IPS DF 6.9 (cell line): ENCODE data around the gene RAPGEF1.

ENCODE experiments used
- DNase-seq: peaks from one replicate; pipeline ENCODE4 v3.0.0-alpha.2; 2013; ENCODE audit warnings: low read depth, low spot score
- H3K27ac ChIP-seq: one replicate; pipeline ENCODE4 v1.5.1; 2013; ENCODE audit warnings: low read length, control low read depth
- H3K27me3 ChIP-seq: 2 replicates; pipeline ENCODE4 v1.6.1; 2013; ENCODE audit warnings: mild to moderate bottlenecking, low read length; ENCODE audit not compliant: control insufficient read depth, insufficient read depth
- H3K36me3 ChIP-seq: 2 replicates; pipeline ENCODE4 v1.6.1; 2013; ENCODE audit warnings: low read length; ENCODE audit not compliant: control insufficient read depth, insufficient read depth
- H3K4me1 ChIP-seq: 2 replicates; pipeline ENCODE4 v1.6.1; 2013; ENCODE audit warnings: low read length; ENCODE audit not compliant: control insufficient read depth, insufficient read depth
- H3K4me3 ChIP-seq: 2 replicates; pipeline ENCODE4 v1.5.1; 2013; ENCODE audit warnings: mild to moderate bottlenecking, low read length
- H3K9me3 ChIP-seq: 2 replicates; pipeline ENCODE4 v1.6.1; 2013; ENCODE audit warnings: low read length, inconsistent platforms; ENCODE audit not compliant: control insufficient read depth, insufficient read depth
- WGBS: extraction: QIAGEN DNeasy Blood & Tissue Kit; methylation state at CpG from one replicate; pipeline ENCODE4 v1.1.7; 2013; ENCODE audit warnings: mixed read lengths, missing lambda C conversion rate; ENCODE audit not compliant: insufficient read length, insufficient coverage; 5-methylcytosine and 5-hydroxymethylcytosine counted together

RAPGEF1 gene

GRCh38 chr9:131618071-131618479 lies 121.8 kb downstream of the RAPGEF1 start:
- Histone ChIP-seq H3K27ac (no peak overlapping the region), H3K36me3 (0 out of 2 replicates have a peak, but pooled peaks cover 6% of the 10 kb centered on the region), H3K4me1 (no peaks in the 10 kb centered on the region), H3K4me3 (no peak overlapping the region), H3K9me3 (no peaks in the 10 kb centered on the region), H3K27me3 (no peaks in the 10 kb centered on the region)
- no CpG with 5 or more reads among the region's 2 CpGs for WGBS
- no peak for DNase-seq

DNA sequence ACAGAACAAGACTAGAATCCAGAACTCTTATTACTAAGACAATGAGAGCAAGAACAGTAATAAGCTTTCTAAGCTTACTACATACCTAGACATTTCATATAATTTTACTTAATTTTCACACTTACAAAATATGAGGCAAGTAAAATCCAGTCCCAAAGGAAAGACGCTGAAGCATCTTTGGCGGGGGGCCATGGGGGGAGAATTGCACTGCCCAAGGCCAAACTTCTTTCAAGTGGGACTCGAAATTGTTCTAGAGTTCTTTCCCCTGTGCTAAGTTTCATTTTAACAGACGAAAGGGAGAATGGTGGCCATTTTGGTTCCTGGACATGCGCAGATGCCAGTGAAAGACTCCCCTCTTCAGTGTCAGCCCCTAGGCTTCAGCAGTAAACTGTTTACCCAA lies 122.3 kb downstream of the RAPGEF1 start:
- Histone ChIP-seq H3K4me1 (no peaks in the 10 kb centered on the region), H3K9me3 (no peaks in the 10 kb centered on the region), H3K27ac (no peak overlapping the region), H3K36me3 (0 out of 2 replicates have a peak, but pooled peaks cover 6% of the 10 kb centered on the region), H3K4me3 (no peak overlapping the region), H3K27me3 (no peaks in the 10 kb centered on the region)
- DNase-seq, result no peak
- WGBS, result no CpG with 5 or more reads among the region's 5 CpGs

DNA sequence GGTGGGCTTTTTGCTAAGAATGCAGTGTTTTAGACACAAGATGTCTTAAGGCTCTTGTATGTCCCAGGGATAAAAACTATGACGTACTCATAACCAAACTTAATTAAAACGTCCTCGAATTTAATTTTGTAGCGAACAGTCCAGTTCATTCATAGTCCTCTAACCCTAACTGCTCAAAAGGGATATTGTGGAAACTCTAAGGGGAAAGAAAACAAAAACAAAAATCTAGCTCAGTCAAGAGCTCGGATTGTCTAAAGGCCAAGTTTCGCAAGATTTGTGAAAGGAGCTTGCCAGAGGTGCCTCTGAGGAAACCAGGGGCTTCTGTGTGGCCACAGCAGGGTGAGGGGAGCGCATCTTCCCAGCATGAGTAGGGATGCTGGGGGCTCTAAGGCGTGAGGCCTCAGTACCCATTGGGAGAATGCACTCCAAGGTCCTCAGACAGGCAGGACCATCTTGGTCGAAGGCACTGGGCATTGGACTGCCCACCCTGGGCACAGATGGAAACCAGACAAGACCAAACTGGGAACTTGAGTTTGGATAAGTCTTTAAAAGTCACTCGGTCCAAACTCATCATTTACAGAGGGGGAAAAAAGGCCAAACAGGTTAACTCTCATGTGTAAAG lies 122.8 kb downstream of the RAPGEF1 start:
- Histone ChIP-seq H3K4me1 (no peaks in the 10 kb centered on the region), H3K4me3 (no peak overlapping the region), H3K36me3 (0 out of 2 replicates have a peak, but pooled peaks cover 6% of the 10 kb centered on the region), H3K27me3 (no peaks in the 10 kb centered on the region), H3K27ac (no peak overlapping the region), H3K9me3 (no peaks in the 10 kb centered on the region)
- no CpG with 5 or more reads among the region's 10 CpGs for WGBS
- DNase-seq, result no peak

- no CpG with 5 or more reads among the region's 8 CpGs for WGBS
- H3K4me3 ChIP-seq, result no peak overlapping the region
- no peak overlapping the region for H3K27ac ChIP-seq
- H3K9me3 ChIP-seq, result no peaks in the 10 kb centered on the region
- no peak for DNase-seq
- H3K4me1 ChIP-seq, result peaks cover under 1% of the 10 kb centered on the region; the same call in 1 of the 2 replicates
- H3K27me3 ChIP-seq, result no peaks in the 10 kb centered on the region
- no peaks in the 10 kb centered on the region for H3K36me3 ChIP-seq
These were observed 125.4 kb downstream of the RAPGEF1 start for GRCh38 chr9:131614340-131614915.

- no peak overlapping the region for H3K4me3 ChIP-seq
- no peaks in the 10 kb centered on the region for H3K36me3 ChIP-seq
- no CpG with 5 or more reads among the region's 8 CpGs for WGBS
- no peak overlapping the region for H3K27ac ChIP-seq
- H3K27me3 ChIP-seq, result no peaks in the 10 kb centered on the region
- DNase-seq, result no peak
- H3K9me3 ChIP-seq, result no peaks in the 10 kb centered on the region
- peaks cover 6% of the 10 kb centered on the region; the same call in 1 of the 2 replicates for H3K4me1 ChIP-seq
These were observed 126.0 kb downstream of the RAPGEF1 start for GRCh38 chr9:131613921-131614320.

DNA sequence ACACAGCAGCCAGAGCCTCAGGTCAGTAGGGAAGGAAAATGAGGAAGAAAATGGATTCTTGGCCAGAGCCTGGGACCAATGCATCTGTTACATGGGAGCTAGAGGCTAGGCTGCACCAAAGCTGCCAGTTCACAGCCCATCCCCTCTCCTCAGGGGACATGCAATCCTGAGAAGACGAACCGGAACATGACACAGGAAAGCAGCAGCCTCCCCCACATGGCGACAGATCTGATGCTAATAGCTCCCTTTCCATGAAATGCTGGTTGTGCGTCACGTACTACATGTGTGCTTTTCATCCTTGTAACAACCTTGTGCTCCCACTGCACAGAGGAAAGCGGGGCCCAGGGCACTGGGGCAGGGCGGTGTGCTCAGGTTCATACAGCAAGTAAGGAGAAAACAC lies 127.0 kb downstream of the RAPGEF1 start:
- peaks cover 9% of the 10 kb centered on the region for H3K4me1 ChIP-seq
- no peak for DNase-seq
- H3K36me3 ChIP-seq, result no peaks in the 10 kb centered on the region
- WGBS, result no CpG with 5 or more reads among the region's 7 CpGs
- no peaks in the 10 kb centered on the region for H3K27me3 ChIP-seq
- no peak overlapping the region for H3K4me3 ChIP-seq
- no peak overlapping the region for H3K27ac ChIP-seq
- no peaks in the 10 kb centered on the region for H3K9me3 ChIP-seq

DNA sequence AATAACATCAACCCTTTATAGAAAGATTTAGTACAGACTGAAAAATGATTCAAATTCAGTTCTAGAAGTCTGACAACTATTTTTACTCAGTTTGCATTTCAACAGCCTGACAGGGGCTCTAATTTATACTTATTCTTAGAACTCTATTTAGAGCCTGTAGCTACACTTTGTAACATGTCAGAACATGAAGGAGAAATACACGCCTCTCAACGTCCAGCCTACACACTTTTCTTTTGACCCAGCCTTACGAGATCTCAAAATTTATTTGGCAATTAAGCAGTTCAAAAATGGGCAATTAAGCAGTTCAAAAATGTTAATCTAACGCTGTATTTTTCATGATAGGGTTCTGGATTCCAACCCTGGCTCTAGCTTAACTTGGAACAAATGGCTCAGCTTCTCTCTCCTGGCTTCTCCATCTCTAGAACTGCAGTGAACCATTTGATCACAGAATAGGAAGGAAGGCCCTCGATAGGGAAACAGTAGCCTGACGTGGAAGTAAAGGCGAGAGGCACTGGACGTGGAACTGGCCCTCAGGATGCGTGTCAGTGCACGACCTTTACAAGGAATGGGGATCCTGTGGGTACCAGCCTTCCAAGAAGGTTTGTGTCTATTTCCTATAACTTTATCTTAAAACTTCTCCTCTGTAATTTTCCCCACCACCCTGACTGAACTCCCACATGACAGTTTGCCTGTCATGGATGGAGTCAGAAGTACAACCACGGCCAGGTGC lies 128.1 kb downstream of the RAPGEF1 start:
- DNase-seq, result no peak

DNA sequence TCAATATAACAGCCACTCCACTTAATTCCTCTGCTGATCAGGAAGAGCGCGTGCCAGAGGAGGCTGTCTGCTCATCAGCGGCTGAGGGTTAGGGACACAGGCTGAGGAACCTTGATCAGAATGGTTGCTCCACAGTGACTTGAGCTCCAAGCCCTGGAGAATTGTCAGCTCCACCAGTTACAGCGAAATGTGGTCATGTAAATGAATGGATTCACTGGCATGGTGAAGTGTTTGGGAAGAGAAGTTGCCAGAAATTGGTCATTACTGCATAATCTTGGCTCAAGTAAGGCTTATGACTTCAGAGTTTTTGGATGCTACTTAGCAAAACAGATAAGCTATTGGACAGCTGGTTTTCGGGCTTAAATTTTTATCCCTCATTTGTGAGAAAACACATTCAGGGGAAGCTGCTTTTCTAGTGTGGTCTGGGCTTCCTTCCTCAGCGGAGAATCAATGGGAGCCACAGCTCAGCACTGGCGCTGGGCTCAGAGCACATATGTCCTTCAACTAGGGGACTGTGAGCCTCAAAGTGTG lies 129.6 kb downstream of the RAPGEF1 start:
- Histone ChIP-seq H3K4me3 (no peak overlapping the region), H3K36me3 (no peaks in the 10 kb centered on the region), H3K27me3 (no peaks in the 10 kb centered on the region), H3K27ac (no peak overlapping the region), H3K9me3 (no peaks in the 10 kb centered on the region), H3K4me1 (peaks cover 12% of the 10 kb centered on the region)
- no CpG with 5 or more reads among the region's 7 CpGs for WGBS
- no peak for DNase-seq

More for the DNA sequence above, 128.1 kb downstream of the RAPGEF1 start:
- no peaks in the 10 kb centered on the region for H3K27me3 ChIP-seq
- H3K36me3 ChIP-seq, result no peaks in the 10 kb centered on the region
- H3K27ac ChIP-seq, result no peak overlapping the region
- no peaks in the 10 kb centered on the region for H3K9me3 ChIP-seq
- WGBS, result no CpG with 5 or more reads among the region's 11 CpGs
- H3K4me1 ChIP-seq, result peaks cover 12% of the 10 kb centered on the region
- H3K4me3 ChIP-seq, result no peak overlapping the region

DNA sequence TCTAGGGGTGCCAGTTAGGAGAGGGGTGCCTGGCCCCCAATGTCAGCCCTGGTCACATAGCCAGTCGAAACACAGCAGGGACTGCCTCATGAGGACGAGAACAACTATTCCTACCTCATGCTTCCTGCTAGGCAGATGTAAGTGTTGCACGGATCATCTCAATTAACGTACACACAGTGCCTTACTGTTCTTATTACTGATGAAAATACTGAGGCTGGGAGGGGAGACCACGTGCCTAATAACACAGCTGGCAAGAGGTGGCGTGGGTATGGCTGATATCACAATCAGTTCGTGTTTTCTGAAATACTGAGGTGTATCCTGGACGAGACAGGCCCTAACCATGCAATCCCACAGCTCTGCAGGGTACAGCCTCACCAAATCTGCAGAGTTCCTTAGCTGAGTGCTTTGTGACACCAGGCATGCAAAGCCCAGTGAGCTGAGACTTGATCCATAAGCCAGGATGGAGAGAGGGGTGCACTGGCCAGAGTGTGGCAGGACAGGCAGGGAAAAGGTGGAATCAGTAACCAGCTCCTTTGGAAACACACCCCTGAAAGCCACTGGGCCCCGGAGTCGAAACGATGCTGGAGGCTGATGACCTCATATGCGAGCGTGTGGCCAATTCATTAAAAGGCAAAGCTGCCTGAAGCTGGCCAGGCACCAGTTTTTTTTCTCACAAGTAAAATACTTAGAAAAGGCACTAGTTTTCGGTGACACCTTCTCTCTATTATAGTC lies 130.6 kb downstream of the RAPGEF1 start:
- DNase-seq, result no peak
- Histone ChIP-seq H3K36me3 (no peaks in the 10 kb centered on the region), H3K4me3 (no peak overlapping the region), H3K27ac (no peak overlapping the region), H3K4me1 (peaks cover 12% of the 10 kb centered on the region), H3K9me3 (no peaks in the 10 kb centered on the region), H3K27me3 (no peaks in the 10 kb centered on the region)
- WGBS, result no CpG with 5 or more reads among the region's 14 CpGs

DNA sequence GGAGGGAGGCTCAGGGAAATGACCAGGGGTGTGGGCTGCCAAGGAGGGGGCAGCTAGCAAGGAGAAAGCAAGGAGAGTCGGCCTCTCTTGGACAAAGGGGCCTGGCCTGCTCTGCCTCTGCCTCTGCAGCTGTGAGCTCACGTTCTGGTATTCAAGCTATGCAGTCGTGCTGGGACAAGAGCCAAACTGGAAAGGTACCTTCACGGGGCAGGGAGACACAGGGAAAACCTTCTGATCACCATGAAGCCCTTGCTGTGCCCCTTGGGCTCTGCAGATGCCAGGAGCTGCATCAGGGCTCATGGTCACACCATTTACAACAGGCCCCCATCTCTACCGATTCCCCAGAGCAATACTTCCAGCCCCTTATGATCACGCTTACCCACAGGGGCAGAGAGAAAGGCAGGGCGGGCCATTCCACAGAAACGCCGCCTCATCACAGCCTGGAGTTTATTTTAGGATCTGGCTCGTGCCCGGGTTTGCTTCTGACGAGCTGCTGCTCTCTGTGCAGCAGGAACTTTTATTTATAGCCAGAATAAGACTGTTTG lies 131.3 kb downstream of the RAPGEF1 start:
- WGBS, result no CpG with 5 or more reads among the region's 12 CpGs
- no peaks in the 10 kb centered on the region for H3K27me3 ChIP-seq
- DNase-seq, result peak; percentile 74
- H3K9me3 ChIP-seq, result no peaks in the 10 kb centered on the region
- no peak overlapping the region for H3K4me3 ChIP-seq
- H3K36me3 ChIP-seq, result no peaks in the 10 kb centered on the region
- no peak overlapping the region for H3K27ac ChIP-seq
- H3K4me1 ChIP-seq, result peaks cover 12% of the 10 kb centered on the region
